HEK293 (cell line): ENCODE measurements around the gene OR9K2.

ENCODE experiments used
- CTCF ChIA-PET: fragments of 350-600 bp; formaldehyde crosslinking; extraction: SDS; loops from one replicate; lab custom pipeline; 2021; ENCODE audit warnings: antibody characterized with exemption; lab: Yijun Ruan, JAX
- POLR2A ChIA-PET: fragments of 300-600 bp; formaldehyde crosslinking; extraction: SDS; loops from one replicate; lab custom pipeline; 2020; ENCODE audit warnings: antibody characterized with exemption, inconsistent platforms; lab: Yijun Ruan, JAX
- H3K27ac ChIP-seq: fragments of 200-500 bp; sonication (Bioruptor generic); 2 replicates; pipeline ENCODE4 v1.5.1; 2014; ENCODE audit warnings: low read depth, low read length, control low read depth, inconsistent platforms; ENCODE audit errors: extremely low read depth
- H3K36me3 ChIP-seq, 2 experiments: fragments of 200-500 bp in 1 of 2; sonication (Bioruptor generic) in 1 of 2; 1 replicate in 1 of 2; 2 replicates in 1 of 2; pipeline ENCODE4 v1.5.1; 2014 to 2017; ENCODE audit warnings: inconsistent platforms in 2 of 2, low read length in 2 of 2; ENCODE audit not compliant: control insufficient read depth in 2 of 2, insufficient read depth in 1 of 2
- H3K4me1 ChIP-seq: fragments of 200-500 bp; sonication (Bioruptor generic); 2 replicates; pipeline ENCODE4 v1.5.1; 2014; ENCODE audit warnings: mild to moderate bottlenecking, low read length, inconsistent platforms; ENCODE audit not compliant: control insufficient read depth, insufficient read depth
- H3K4me3 ChIP-seq: 2 replicates; pipeline ENCODE4 v1.5.1; 2011; ENCODE audit warnings: low read depth, mild to moderate bottlenecking, control low read depth, low read length, moderate library complexity
- H3K9me3 ChIP-seq: fragments of 200-500 bp; sonication (Bioruptor generic); 2 replicates; pipeline ENCODE4 v1.5.1; 2014; ENCODE audit warnings: low read depth, low read length, inconsistent platforms; ENCODE audit not compliant: control insufficient read depth, insufficient read depth
- ATF2 ChIP-seq: fragments of 450-650 bp; formaldehyde crosslinking; IDR thresholded peaks from 2 replicates; pipeline ENCODE4 v1.5.1; 2016; ENCODE audit warnings: missing biosample characterization, missing genetic modification characterization, low read depth
- HOXC10 ChIP-seq: sonication (generic); formaldehyde crosslinking; IDR thresholded peaks from 2 replicates; pipeline ENCODE4 v1.8.1; 2023; ENCODE audit warnings: mild to moderate bottlenecking, missing genetic modification reagents
- KLF17 ChIP-seq: fragments of 450-650 bp; formaldehyde crosslinking; IDR thresholded peaks from 2 replicates; pipeline ENCODE4 v1.5.1; 2016; ENCODE audit warnings: missing biosample characterization, missing genetic modification characterization
- PRDM6 ChIP-seq: fragments of 450-650 bp; formaldehyde crosslinking; IDR thresholded peaks from 2 replicates; pipeline ENCODE4 v1.5.1; 2017; ENCODE audit warnings: missing biosample characterization, missing genetic modification characterization
- RBAK ChIP-seq: fragments of 450-650 bp; formaldehyde crosslinking; IDR thresholded peaks from 2 replicates; pipeline ENCODE4 v1.5.1; 2016; ENCODE audit warnings: missing biosample characterization, missing genetic modification characterization
- SP2 ChIP-seq: fragments of 450-650 bp; formaldehyde crosslinking; IDR thresholded peaks from 2 replicates; pipeline ENCODE4 v1.5.1; 2016; ENCODE audit warnings: missing biosample characterization, missing genetic modification characterization
- SP7 ChIP-seq: fragments of 450-650 bp; formaldehyde crosslinking; IDR thresholded peaks from 2 replicates; pipeline ENCODE4 v1.5.1; 2016; ENCODE audit warnings: missing biosample characterization, missing genetic modification characterization
- ZBTB7A ChIP-seq: fragments of 450-650 bp; formaldehyde crosslinking; IDR thresholded peaks from 2 replicates; pipeline ENCODE4 v1.5.1; 2016; ENCODE audit warnings: low read depth, missing biosample characterization, missing genetic modification characterization
- ZNF138 ChIP-seq: fragments of 450-650 bp; formaldehyde crosslinking; IDR thresholded peaks from 2 replicates; pipeline ENCODE4 v1.5.1; 2016; ENCODE audit warnings: missing biosample characterization, missing genetic modification characterization, borderline replicate concordance
- ZNF140 ChIP-seq: fragments of 450-650 bp; formaldehyde crosslinking; IDR thresholded peaks from 2 replicates; pipeline ENCODE4 v1.5.1; 2016; ENCODE audit warnings: missing biosample characterization, missing genetic modification characterization
- ZNF155 ChIP-seq: fragments of 450-650 bp; formaldehyde crosslinking; IDR thresholded peaks from 2 replicates; pipeline ENCODE4 v1.5.1; 2016; ENCODE audit warnings: missing biosample characterization, missing genetic modification characterization
- ZNF23 ChIP-seq: fragments of 450-650 bp; formaldehyde crosslinking; IDR thresholded peaks from 2 replicates; pipeline ENCODE4 v1.5.1; 2016; ENCODE audit warnings: missing biosample characterization, missing genetic modification characterization, borderline replicate concordance
- ZNF366 ChIP-seq: fragments of 450-650 bp; formaldehyde crosslinking; conservative IDR thresholded peaks from 2 replicates; pipeline ENCODE4 v1.5.1; 2016; ENCODE audit warnings: missing biosample characterization, missing genetic modification characterization
- ZNF416 ChIP-seq: fragments of 450-650 bp; formaldehyde crosslinking; IDR thresholded peaks from 2 replicates; pipeline ENCODE4 v1.5.1; 2016; ENCODE audit warnings: missing biosample characterization, missing genetic modification characterization
- ZNF426 ChIP-seq: fragments of 450-650 bp; formaldehyde crosslinking; IDR thresholded peaks from 2 replicates; pipeline ENCODE4 v1.5.1; 2017; ENCODE audit warnings: missing biosample characterization, missing genetic modification characterization, mild to moderate bottlenecking, inconsistent platforms, moderate library complexity
- ZNF501 ChIP-seq: fragments of 450-650 bp; formaldehyde crosslinking; IDR thresholded peaks from 2 replicates; pipeline ENCODE4 v1.5.1; 2016; ENCODE audit warnings: missing biosample characterization, missing genetic modification characterization
- ZNF510 ChIP-seq: fragments of 450-650 bp; formaldehyde crosslinking; IDR thresholded peaks from 2 replicates; pipeline ENCODE4 v1.5.1; 2018; ENCODE audit warnings: mild to moderate bottlenecking, missing genetic modification characterization, missing biosample characterization; ENCODE audit not compliant: insufficient replicate concordance
- ZNF621 ChIP-seq: fragments of 450-650 bp; formaldehyde crosslinking; IDR thresholded peaks from 2 replicates; pipeline ENCODE4 v1.5.1; 2017; ENCODE audit warnings: missing biosample characterization, missing genetic modification characterization
- ZNF707 ChIP-seq: fragments of 450-650 bp; formaldehyde crosslinking; IDR thresholded peaks from 2 replicates; pipeline ENCODE4 v1.5.1; 2016; ENCODE audit warnings: missing biosample characterization, missing genetic modification characterization
- ZNF843 ChIP-seq: fragments of 450-650 bp; formaldehyde crosslinking; IDR thresholded peaks from 2 replicates; pipeline ENCODE4 v1.5.1; 2016; ENCODE audit warnings: missing biosample characterization, missing genetic modification characterization
- ZSCAN23 ChIP-seq: fragments of 450-650 bp; formaldehyde crosslinking; IDR thresholded peaks from 2 replicates; pipeline ENCODE4 v1.5.1; 2016; ENCODE audit warnings: missing biosample characterization, missing genetic modification characterization
- TF ChIP-seq, protein P1 (sequence below): fragments of 450-650 bp; formaldehyde crosslinking; IDR thresholded peaks from 2 replicates; pipeline ENCODE4 v1.5.1; 2017; ENCODE audit warnings: missing biosample characterization, missing genetic modification characterization
- TF ChIP-seq, protein P2 (sequence below): fragments of 450-650 bp; formaldehyde crosslinking; IDR thresholded peaks from 2 replicates; pipeline ENCODE4 v1.5.1; 2016; ENCODE audit warnings: missing biosample characterization, missing genetic modification characterization

Gene OR9K2

DNA sequence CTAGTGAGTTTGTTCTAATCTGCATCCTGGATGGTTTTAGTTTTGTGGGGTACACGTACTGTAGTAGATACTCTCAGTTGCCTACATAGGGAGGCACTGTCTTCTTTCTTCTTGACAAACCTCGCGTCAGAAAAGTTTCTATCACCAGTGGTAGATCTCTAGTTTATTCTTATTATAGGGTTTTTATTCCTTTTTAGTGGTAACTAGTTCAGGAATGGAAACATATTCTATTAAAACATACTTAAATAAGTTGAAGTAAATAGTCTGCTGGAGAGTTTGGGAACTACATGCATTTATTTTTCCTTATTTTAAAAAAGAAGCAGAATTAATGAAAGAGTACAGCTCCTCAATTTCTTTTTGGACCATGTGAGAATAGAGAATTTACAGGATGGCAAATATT, 33.6 kb upstream of the OR9K2 start:
- Histone ChIP-seq H3K27ac (no peak overlapping the region), H3K36me3 (no peaks in the 10 kb centered on the region), H3K4me3 (no peak overlapping the region), H3K4me1 (no peaks in the 10 kb centered on the region), H3K9me3 (no peaks in the 10 kb centered on the region)
- TF ChIP-seq RBAK (tag by site-specific recombination) (no peak), ZNF621 (no peak), ZNF366 (tag by site-specific recombination) (no peak), ZNF510 (tag by site-specific recombination) (no peak), ZNF138 (tag by site-specific recombination) (no peak)
- ChIA-PET POLR2A (no interaction called here), CTCF (no interaction called here)

GRCh38 chr12:55112378-55112875, 13.8 kb upstream of the OR9K2 start:
- H3K4me3 ChIP-seq: no peak overlapping the region
- H3K9me3 ChIP-seq: no peaks in the 10 kb centered on the region
- no peaks in the 10 kb centered on the region for H3K36me3 ChIP-seq
- H3K27ac ChIP-seq: no peak overlapping the region
- POLR2A ChIA-PET: no interaction called here
- H3K4me1 ChIP-seq: no peaks in the 10 kb centered on the region
- CTCF ChIA-PET: interaction anchor here (0.6 to 1.5 kb wide), 2 partner anchors 119 to 138 kb away, joined by 3 to 4 read pairs; no protein-coding TSS in a partner anchor
- TF ChIP-seq ZNF155 (tag by site-specific recombination) (no peak), ZNF426 (tag by site-specific recombination) (no peak), ZNF140 (tag by site-specific recombination) (no peak), HOXC10 (CRISPR knock-in tag) (no peak)

GRCh38 chr12:55116152-55116551, 10.1 kb upstream of the OR9K2 start:
- Histone ChIP-seq H3K9me3 (no peaks in the 10 kb centered on the region), H3K27ac (no peak overlapping the region), H3K4me1 (no peaks in the 10 kb centered on the region), H3K4me3 (no peak overlapping the region), H3K36me3 (no peaks in the 10 kb centered on the region)
- CTCF ChIA-PET: no interaction called here
- TF ChIP-seq, protein P1, sequence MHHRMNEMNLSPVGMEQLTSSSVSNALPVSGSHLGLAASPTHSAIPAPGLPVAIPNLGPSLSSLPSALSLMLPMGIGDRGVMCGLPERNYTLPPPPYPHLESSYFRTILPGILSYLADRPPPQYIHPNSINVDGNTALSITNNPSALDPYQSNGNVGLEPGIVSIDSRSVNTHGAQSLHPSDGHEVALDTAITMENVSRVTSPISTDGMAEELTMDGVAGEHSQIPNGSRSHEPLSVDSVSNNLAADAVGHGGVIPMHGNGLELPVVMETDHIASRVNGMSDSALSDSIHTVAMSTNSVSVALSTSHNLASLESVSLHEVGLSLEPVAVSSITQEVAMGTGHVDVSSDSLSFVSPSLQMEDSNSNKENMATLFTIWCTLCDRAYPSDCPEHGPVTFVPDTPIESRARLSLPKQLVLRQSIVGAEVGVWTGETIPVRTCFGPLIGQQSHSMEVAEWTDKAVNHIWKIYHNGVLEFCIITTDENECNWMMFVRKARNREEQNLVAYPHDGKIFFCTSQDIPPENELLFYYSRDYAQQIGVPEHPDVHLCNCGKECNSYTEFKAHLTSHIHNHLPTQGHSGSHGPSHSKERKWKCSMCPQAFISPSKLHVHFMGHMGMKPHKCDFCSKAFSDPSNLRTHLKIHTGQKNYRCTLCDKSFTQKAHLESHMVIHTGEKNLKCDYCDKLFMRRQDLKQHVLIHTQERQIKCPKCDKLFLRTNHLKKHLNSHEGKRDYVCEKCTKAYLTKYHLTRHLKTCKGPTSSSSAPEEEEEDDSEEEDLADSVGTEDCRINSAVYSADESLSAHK (tag by site-specific recombination): no peak
- TF ChIP-seq ZBTB7A (tag by site-specific recombination) (no peak), KLF17 (no peak), ZNF501 (tag by site-specific recombination) (no peak), SP7 (tag by site-specific recombination) (no peak), ZNF843 (tag by site-specific recombination) (no peak), ZSCAN23 (no peak), ATF2 (tag by site-specific recombination) (no peak), PRDM6 (no peak), ZNF23 (tag by site-specific recombination) (no peak), ZNF416 (no peak), SP2 (tag by site-specific recombination) (no peak), ZNF707 (tag by site-specific recombination) (no peak)
- TF ChIP-seq, protein P2, sequence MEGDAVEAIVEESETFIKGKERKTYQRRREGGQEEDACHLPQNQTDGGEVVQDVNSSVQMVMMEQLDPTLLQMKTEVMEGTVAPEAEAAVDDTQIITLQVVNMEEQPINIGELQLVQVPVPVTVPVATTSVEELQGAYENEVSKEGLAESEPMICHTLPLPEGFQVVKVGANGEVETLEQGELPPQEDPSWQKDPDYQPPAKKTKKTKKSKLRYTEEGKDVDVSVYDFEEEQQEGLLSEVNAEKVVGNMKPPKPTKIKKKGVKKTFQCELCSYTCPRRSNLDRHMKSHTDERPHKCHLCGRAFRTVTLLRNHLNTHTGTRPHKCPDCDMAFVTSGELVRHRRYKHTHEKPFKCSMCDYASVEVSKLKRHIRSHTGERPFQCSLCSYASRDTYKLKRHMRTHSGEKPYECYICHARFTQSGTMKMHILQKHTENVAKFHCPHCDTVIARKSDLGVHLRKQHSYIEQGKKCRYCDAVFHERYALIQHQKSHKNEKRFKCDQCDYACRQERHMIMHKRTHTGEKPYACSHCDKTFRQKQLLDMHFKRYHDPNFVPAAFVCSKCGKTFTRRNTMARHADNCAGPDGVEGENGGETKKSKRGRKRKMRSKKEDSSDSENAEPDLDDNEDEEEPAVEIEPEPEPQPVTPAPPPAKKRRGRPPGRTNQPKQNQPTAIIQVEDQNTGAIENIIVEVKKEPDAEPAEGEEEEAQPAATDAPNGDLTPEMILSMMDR (tag by site-specific recombination): no peak
- POLR2A ChIA-PET: no interaction called here
